ENCODE results near the gene SYNE2.

SYNE2 gene

GRCh38 chr14:63909984-63910383 lies 57.2 kb downstream of the SYNE2 start:
- DNase-seq = no peak

GRCh38 chr14:63910583-63911363 lies 58.0 kb downstream of the SYNE2 start:
- DNase-seq = no peak

- DNase-seq = no peak
These were observed 58.6 kb downstream of the SYNE2 start for GRCh38 chr14:63911404-63911803.

- no peak for DNase-seq
These were observed 59.5 kb downstream of the SYNE2 start for GRCh38 chr14:63912286-63912685.

- DNase-seq = no peak
These were observed 65.6 kb downstream of the SYNE2 start for GRCh38 chr14:63918411-63918810.

- DNase-seq = no peak
These were observed 70.1 kb downstream of the SYNE2 start for GRCh38 chr14:63922696-63923421.

- no peak for DNase-seq
These were observed 70.6 kb downstream of the SYNE2 start for GRCh38 chr14:63923422-63923752.

GRCh38 chr14:63924375-63924774 lies 71.6 kb downstream of the SYNE2 start:
- no peak for DNase-seq

GRCh38 chr14:63926641-63927040 lies 73.8 kb downstream of the SYNE2 start:
- no peak for DNase-seq

GRCh38 chr14:63928744-63929174 lies 76.0 kb downstream of the SYNE2 start:
- no peak for DNase-seq

- DNase-seq = no peak
These were observed 80.3 kb downstream of the SYNE2 start for GRCh38 chr14:63933110-63933509.

- DNase-seq = no peak
These were observed 80.9 kb downstream of the SYNE2 start for GRCh38 chr14:63933711-63934110.

- DNase-seq = no peak
These were observed 85.6 kb downstream of the SYNE2 start for GRCh38 chr14:63938198-63939005.

- no peak for DNase-seq
These were observed 86.1 kb downstream of the SYNE2 start for GRCh38 chr14:63939006-63939270.

- no peak for DNase-seq
These were observed 87.6 kb downstream of the SYNE2 start for GRCh38 chr14:63940387-63940786.

- no peak for DNase-seq
These were observed 88.2 kb downstream of the SYNE2 start for GRCh38 chr14:63941023-63941422.

- DNase-seq = no peak
These were observed 96.9 kb downstream of the SYNE2 start for GRCh38 chr14:63949696-63950095.

- DNase-seq = no peak
These were observed 98.2 kb downstream of the SYNE2 start for GRCh38 chr14:63951021-63951420.

- no peak for DNase-seq
These were observed 98.6 kb downstream of the SYNE2 start for GRCh38 chr14:63951429-63951828.

GRCh38 chr14:63952053-63952932 lies 99.5 kb downstream of the SYNE2 start:
- no peak for DNase-seq

GRCh38 chr14:63952933-63953437 lies 100.2 kb downstream of the SYNE2 start:
- DNase-seq = no peak

- no peak for DNase-seq
These were observed 103.5 kb downstream of the SYNE2 start for GRCh38 chr14:63956326-63956725.
